AG04449 (cell line): ENCODE results near the gene LRRC28.
A peak's percentile ranks its signal among the peaks of the same experiment; 100 is the strongest.

Experiments
- CTCF ChIA-PET: fragments of 350-600 bp; formaldehyde crosslinking; extraction: SDS; loops from one replicate; lab custom pipeline; 2021; ENCODE audit warnings: antibody characterized with exemption; lab: Yijun Ruan, JAX
- POLR2A ChIA-PET: fragments of 400-600, 350-600 bp; formaldehyde crosslinking; extraction: SDS; loops from one replicate; lab custom pipeline; 2020; ENCODE audit warnings: antibody characterized with exemption, inconsistent platforms; lab: Yijun Ruan, JAX
- DNase-seq: peaks from one replicate; pipeline ENCODE4 v3.0.0-alpha.2; 2010; ENCODE audit warnings: low read depth, low spot score
- H3K4me3 ChIP-seq: 2 replicates; pipeline ENCODE4 v1.5.1; 2011; ENCODE audit warnings: low read depth, mild to moderate bottlenecking, control low read depth, low read length
- CTCF ChIP-seq: IDR thresholded peaks from one replicate; pipeline ENCODE4 v1.5.1; 2011; ENCODE audit warnings: mild to moderate bottlenecking, moderate library complexity, low read length, control low read depth, inconsistent platforms; ENCODE audit not compliant: insufficient read depth; ENCODE audit errors: missing control alignments

The LRRC28 gene

GRCh38 chr15:99305761-99306505 is 54.7 kb downstream of the LRRC28 start:
- peak; percentile 54 for DNase-seq

GRCh38 chr15:99306694-99307338 is 55.5 kb downstream of the LRRC28 start:
- no peak for DNase-seq
- POLR2A ChIA-PET, result interaction anchor here (1.2 kb wide), 1 partner anchor 17 kb away, joined by 3 read pairs; no protein-coding TSS in a partner anchor
- H3K4me3 ChIP-seq, result no peak overlapping the region
- CTCF ChIA-PET, result interaction anchor here (0.8 to 2.1 kb wide), 4 partner anchors 17 to 398 kb away, joined by 3 to 15 read pairs (median 5); no protein-coding TSS in a partner anchor
- no peak for TF ChIP-seq CTCF

More at GRCh38 chr15:99305761-99306505, 54.7 kb downstream of the LRRC28 start:
- CTCF ChIA-PET, result interaction anchor here (0.8 to 2.1 kb wide), 5 partner anchors 18 to 399 kb away, joined by 3 to 15 read pairs (median 3); no protein-coding TSS in a partner anchor
- POLR2A ChIA-PET, result interaction anchor here (1.2 kb wide), 1 partner anchor 18 kb away, joined by 3 read pairs; no protein-coding TSS in a partner anchor
- H3K4me3 ChIP-seq, result no peak overlapping the region
- TF ChIP-seq CTCF, result no peak

- CTCF ChIA-PET, result no interaction called here
- POLR2A ChIA-PET, result no interaction called here
Measured at GRCh38 chr15:99307735-99308134, 56.5 kb downstream of the LRRC28 start.

GRCh38 chr15:99310745-99311144 is 59.5 kb downstream of the LRRC28 start:
- DNase-seq, result no peak
- CTCF ChIA-PET, result interaction anchor here (1.3 to 3.8 kb wide), 2 partner anchors 11 to 393 kb away, joined by 3 to 15 read pairs; no protein-coding TSS in a partner anchor
- no peak overlapping the region for H3K4me3 ChIP-seq
- POLR2A ChIA-PET, result interaction anchor here (0.6 kb wide), 1 partner anchor 12 kb away, joined by 3 read pairs; no protein-coding TSS in a partner anchor
- no peak for TF ChIP-seq CTCF

More at GRCh38 chr15:99307735-99308134, 56.5 kb downstream of the LRRC28 start:
- H3K4me3 ChIP-seq, result no peak overlapping the region
- no peak for DNase-seq
- no peak for TF ChIP-seq CTCF

- no peak for TF ChIP-seq CTCF
- DNase-seq, result no peak
- CTCF ChIA-PET, result interaction anchor here (0.6 to 3.8 kb wide), 3 partner anchors 28 to 392 kb away, joined by 3 to 15 read pairs (median 3); no protein-coding TSS in a partner anchor
- no peak overlapping the region for H3K4me3 ChIP-seq
- POLR2A ChIA-PET, result no interaction called here
Measured at GRCh38 chr15:99312228-99312627, 60.9 kb downstream of the LRRC28 start.
